ENCODE measurements around the gene UFC1. TPM values are rescaled to one million over a fixed set of nuclear protein-coding genes. Genes with fewer than 3 reads are reported as not detected.

Gene UFC1
- total RNA-seq, 2 donors from 2014 or later, result 95.8 to 239 TPM

DNA sequence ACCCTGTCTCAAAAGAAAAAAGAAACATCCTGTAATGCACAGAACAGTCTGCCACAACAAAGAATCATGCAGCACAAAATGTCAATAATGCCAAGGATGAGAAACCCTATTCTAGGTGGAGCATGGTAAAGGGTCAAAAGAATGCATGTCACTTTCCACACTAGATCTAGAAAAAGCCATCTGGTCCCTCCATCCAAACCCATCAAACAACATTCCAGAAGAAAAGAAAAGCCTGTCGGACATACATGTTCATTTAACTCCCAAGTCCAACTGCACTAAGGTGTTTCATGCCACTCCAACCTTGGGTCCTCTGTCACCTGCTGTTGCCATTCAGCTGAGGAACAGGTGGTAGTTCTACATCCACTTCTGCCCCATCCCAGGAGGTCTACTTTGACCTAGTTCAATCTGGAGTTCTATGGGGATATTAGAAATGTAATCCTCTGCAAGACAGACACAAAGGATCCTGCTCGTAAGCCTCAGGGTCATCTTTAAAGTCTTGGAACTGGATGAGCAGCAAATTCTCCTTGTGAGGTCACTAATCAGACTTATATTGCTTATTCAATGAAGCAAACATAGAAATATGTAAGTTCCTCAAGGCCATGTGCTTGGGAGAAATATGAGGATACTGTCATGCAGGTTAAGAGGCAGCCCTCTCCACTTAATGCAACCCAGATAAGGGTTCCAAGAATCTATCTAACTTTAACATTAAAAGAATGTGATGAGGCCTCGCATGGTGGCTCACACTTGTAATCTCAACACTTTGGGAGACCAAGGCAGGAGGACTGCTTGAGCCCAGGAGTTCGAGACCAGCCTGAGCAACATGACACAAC, 25.0 kb upstream of the UFC1 start:
- DNase-seq (ENCODE audit: low spot score in 2 of 2) (no peak), ATAC-seq (no peak)
- H3K9me3 Mint-ChIP-seq, result no peaks in the 10 kb centered on the region
- peaks cover 17 to 39% of the 10 kb centered on the region in 2 donors for H3K36me3 Mint-ChIP-seq
- H3K27ac Mint-ChIP-seq, result no peak overlapping the region

DNA sequence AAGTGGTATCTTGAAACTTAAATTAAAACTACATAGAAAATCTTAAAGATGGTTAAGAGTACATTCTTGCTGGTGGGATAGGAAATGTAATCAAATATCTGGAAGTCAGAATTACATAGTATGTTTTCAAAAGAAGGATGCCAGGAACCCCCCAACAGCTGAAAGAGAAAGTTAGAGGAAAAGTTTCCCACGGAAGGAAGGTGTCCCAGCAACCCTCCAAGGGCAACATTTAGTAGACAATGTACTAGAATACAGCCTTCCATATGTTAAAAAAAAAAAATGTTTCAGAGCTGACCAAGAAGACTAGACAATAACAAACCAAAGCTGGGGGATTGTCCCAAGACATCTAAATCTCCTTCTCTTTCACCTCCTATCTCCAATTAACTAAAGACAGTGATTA, 23.5 kb upstream of the UFC1 start:
- DNase-seq (ENCODE audit: low spot score in 2 of 2), result no peak
- H3K9me3 Mint-ChIP-seq, result no peaks in the 10 kb centered on the region
- no peak for ATAC-seq
- peaks cover 17 to 33% of the 10 kb centered on the region in 2 donors for H3K36me3 Mint-ChIP-seq
- H3K27ac Mint-ChIP-seq, result peak overlapping the region in 1 of 2 donors; percentile 55

DNA sequence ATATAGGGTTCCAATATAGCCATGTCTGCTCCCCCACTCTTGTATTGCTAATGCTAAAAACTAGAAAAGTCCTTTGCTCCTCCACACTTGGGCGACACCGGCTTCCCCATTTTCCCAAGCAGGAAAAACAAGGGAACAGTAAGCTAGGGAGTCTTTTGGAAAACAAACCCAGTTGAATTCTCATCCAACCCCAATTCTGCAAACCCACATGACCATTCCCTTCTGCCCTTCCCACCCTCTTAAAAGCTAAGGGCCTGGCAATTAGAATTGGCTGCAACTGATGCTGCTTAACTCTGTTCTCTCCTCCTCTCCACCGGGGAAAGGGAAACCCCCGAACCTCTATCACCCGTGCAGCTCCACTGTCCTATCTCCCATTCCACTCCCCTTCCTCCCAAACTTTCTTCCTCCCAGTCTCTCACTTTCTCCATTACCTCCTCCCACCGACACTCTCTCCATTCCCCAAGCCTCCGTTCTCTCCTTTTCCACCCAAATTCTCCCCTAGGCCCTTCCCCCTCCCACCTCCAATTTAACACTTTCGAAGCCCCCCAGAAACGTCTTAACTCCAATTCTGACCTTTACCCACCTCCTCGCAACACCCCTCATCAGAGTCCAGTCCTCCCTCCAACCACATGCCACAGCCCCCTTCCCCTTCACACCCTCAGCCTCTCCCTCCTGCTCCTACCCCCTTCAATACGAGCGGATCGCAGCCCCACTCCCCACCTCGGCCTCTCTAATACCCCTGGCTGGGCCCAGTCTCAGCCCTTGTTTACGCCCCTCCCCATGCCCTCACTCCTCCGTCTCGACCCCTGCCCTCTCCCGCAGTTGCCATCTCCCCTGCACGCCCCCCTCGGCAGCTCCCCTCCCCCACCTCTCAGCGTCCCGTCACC, 22.0 kb upstream of the UFC1 start:
- Mint-ChIP-seq H3K27ac (peak overlapping the region in 1 of 2 donors; percentile 92), H3K36me3 (peaks cover 7 to 26% of the 10 kb centered on the region in 2 donors), H3K9me3 (no peaks in the 10 kb centered on the region)
- DNase-seq (ENCODE audit: low spot score in 2 of 2) (no peak), ATAC-seq (peak in 1 of 2 donors; percentile 27)

DNA sequence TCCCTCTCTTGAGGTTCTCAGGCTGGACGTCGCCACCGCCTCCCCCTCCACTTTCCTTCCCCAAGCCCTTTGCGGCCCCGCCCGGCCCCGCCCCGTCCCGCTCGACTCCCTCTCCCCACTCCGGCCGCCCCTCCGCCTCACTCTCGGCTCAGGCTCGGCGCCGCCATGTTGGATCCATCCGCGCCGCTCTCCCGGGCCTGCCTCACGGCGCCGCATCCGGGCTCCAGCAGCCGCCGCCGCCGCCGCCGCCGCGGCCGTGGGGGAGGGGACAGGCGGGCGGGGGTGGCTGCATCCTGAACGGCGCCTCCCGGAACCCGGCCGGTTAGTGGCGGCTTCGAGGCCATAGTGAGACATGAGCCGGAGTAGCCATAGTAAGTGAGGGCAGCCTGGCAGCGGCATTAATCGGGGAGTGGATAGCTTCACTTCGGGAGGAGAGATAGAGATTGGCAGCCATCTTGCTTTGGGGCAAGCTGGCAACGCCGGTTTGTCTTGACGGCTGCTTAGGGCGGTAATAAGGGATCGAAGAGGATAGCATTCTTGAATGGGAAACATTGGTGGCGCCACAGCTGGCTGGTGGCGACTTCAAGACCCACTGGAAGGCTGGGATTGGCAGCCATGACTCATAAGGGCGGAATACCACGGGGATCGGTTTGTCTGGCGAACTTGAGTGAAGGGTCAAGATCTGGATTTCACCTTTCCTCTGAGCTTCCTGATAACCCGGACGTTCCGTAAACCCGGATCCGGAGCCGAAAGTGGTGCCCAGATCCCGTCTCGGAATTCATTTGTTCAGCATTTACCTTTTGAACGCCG, 21.2 kb upstream of the UFC1 start, which contains the start of gene DEDD:
Gene DEDD, minus strand, starts transcription at position 258 of the 810 bp plus-strand sequence. CDS start 8,205 bp downstream, outside the sequence.
- DNase-seq (ENCODE audit: low spot score in 2 of 2) (peak; percentile 90 to 92), ATAC-seq (peak; percentile 93 to 94)
- peak within 1 kb of the TSS in 1 of 2 donors; percentile 92 for H3K27ac Mint-ChIP-seq
- H3K36me3 Mint-ChIP-seq, result peaks cover 0 to 17% of the 10 kb centered on the region in 2 donors
- H3K9me3 Mint-ChIP-seq, result no peaks in the 10 kb centered on the region

DNA sequence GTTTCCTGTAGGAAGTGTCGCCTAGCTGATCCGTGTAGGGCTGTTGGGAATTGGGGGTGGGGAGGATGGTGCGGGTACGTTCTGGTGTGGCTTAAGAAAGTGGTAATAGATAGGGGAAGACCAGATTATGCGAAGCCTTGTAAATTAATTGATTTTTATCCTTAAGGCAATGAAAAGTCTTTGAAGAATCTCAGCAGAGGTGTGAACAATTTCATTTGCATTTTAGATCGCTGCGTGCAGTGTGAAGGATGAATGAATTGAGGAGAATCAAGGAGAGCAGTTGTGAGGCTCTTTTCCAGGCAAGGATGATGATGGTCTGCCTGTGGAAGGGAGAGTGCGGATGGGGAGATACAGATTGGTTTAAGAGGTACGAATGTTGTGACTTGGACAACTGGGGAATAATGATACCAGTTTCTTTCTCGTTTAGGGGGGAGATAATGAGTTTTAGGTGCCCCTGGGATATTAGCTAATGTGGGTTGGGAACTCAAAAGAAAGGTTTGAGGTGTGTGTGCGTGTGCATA, 20.5 kb upstream of the UFC1 start:
- H3K9me3 Mint-ChIP-seq, result no peaks in the 10 kb centered on the region
- ATAC-seq, result peak in 1 of 2 donors; percentile 8
- no peak overlapping the region for H3K27ac Mint-ChIP-seq
- peaks cover 0 to 14% of the 10 kb centered on the region in 2 donors for H3K36me3 Mint-ChIP-seq
- no peak for DNase-seq (ENCODE audit: low spot score in 2 of 2)

DNA sequence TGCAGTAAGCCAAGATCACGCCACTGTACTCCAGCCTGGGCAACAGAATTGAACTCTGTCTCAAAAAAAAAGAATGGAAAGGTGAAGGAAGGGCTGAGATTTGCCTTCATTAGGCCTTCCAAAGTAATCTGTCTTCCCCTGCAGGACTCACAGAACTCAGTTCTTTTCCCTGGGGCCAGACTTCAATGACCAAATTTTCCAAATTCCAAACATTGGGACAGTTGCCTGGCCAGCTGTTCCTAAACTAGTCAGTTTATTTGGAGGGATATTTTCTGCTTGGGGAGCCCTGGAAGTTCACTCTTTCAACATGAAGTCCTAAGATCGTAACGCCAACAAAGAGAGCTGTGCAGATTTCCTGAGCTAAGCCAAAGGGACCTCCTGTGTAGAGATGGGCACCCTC, 15.9 kb upstream of the UFC1 start:
- no peak for DNase-seq (ENCODE audit: low spot score in 2 of 2)
- Mint-ChIP-seq H3K27ac (no peak overlapping the region), H3K9me3 (no peaks in the 10 kb centered on the region), H3K36me3 (no peaks in the 10 kb centered on the region)
- no peak for ATAC-seq

DNA sequence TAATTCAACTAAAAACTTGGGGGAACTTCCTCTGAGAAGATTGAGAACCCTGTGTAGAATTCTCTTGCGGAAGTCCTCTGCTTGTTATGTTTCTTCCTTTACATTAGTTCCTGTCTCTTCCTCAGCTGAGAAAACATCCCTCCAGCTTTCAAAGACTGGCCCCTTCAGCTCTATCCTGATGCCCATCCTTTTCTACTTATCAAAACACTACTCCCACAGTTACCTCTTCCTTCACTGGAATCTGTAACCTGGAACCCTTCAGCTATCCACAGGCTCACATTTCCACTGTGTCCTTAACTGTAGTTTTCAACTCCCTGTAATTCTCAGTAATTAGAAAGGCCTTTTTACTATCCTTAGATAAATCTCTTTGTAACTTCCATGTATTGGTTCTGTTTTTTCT, 15.3 kb upstream of the UFC1 start:
- peak overlapping the region; percentile 17 to 31 for H3K27ac Mint-ChIP-seq
- DNase-seq (ENCODE audit: low spot score in 2 of 2), result no peak
- ATAC-seq, result no peak
- H3K9me3 Mint-ChIP-seq, result no peaks in the 10 kb centered on the region
- H3K36me3 Mint-ChIP-seq, result no peaks in the 10 kb centered on the region

DNA sequence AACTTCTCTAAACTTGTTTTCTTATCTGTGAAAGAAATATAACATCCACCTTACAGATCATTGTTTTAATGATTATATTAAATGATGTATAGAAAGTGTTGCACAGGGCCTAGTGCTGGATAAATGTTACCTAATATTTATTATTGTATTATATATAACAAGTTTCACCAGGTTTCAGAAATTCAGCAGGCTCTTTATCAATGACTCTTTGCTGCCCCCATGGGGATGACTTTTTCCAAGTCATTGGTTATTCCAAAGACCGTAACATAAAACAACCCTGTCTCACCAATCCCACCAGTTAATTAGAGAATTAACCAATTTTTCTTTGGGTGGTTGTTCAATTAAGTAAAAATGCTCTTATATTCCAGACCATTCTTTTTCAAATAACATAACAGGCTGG, 14.0 kb upstream of the UFC1 start:
- ATAC-seq (no peak), DNase-seq (ENCODE audit: low spot score in 2 of 2) (peak; percentile 11 to 55)
- Mint-ChIP-seq H3K36me3 (no peaks in the 10 kb centered on the region), H3K9me3 (no peaks in the 10 kb centered on the region), H3K27ac (no peak overlapping the region)

DNA sequence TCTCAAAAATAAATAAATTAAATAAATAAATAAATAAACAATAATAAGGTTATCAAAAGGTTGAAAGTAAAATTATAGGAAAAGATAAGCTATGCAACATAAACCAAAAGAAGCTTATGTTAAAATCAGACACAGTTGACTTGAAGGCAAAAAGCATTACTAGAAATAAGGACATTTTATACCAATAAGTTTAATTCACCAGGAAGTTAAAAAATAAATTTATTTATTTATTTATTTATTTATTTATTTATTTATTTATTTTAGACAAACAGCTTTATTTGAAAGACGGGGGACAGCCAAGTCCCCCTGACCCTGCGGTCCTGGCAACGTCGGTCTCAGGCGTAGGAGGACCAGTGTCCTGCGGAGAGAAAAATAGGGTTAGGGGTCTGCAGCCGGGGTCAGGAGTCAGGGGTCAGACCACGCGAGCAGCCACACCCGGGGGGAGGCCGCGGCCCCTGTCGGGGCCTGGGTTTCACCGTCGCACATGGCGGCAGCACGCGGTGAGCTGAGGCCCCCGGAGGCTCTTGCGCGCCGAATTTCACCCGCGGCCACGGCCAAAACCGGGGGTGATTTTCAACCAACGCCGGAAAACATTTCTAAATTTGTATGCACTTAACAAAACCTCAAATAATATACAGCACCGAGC, 12.9 kb upstream of the UFC1 start:
- no peaks in the 10 kb centered on the region for H3K9me3 Mint-ChIP-seq
- no peak for ATAC-seq

DNA sequence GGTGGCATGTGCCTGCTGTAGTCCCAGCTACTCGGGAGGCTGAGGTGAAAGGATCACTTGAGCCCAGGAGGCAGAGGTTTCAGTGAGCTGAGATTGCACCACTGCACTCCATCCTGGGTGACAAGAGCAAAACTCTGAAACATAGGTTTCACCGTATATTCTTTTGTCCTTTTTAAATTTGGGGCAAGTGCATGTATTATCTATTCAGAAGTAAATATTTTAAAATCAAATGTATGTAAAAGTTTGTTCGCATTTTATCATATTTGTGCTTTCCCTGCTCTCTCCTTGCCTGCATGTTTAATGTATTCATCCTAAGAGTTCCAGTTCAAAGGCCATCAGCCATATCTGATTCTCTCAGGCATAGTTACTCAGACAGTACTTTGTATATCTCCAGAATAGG, 7.9 kb upstream of the UFC1 start:
- Mint-ChIP-seq H3K36me3 (no peaks in the 10 kb centered on the region), H3K27ac (no peak overlapping the region), H3K9me3 (no peaks in the 10 kb centered on the region)
- no peak for ATAC-seq
- DNase-seq (ENCODE audit: low spot score in 2 of 2), result no peak

More for the DNA sequence above, 12.9 kb upstream of the UFC1 start:
- DNase-seq (ENCODE audit: low spot score in 2 of 2), result no peak
- H3K27ac Mint-ChIP-seq, result no peak overlapping the region
- H3K36me3 Mint-ChIP-seq, result no peaks in the 10 kb centered on the region

DNA sequence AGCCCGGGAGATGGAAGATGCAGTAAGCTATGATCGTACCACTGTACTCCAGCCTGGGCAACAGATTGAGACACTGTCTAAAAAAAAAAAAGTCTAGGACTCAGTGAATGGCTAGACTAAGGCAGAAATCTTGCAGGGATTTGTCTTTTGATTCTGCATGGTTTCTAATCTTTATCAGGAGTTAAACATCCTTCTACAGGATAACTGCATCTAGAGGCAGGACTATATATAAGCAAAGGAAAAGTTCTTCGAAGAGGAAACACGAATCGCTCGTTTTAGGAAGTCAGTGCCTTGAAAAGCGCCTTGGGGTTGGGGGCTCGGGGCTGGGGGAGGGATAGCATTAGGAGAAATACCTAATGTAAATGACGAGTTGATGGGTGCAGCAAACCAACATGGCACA, 602 bp upstream of the UFC1 start:
- DNase-seq (ENCODE audit: low spot score in 2 of 2), result peak in 1 of 2 donors; percentile 21
- peak overlapping the region; percentile 99 to 100 for H3K27ac Mint-ChIP-seq
- no peaks in the 10 kb centered on the region for H3K9me3 Mint-ChIP-seq
- H3K36me3 Mint-ChIP-seq, result peaks cover 15 to 31% of the 10 kb centered on the region in 2 donors
- ATAC-seq, result no peak

DNA sequence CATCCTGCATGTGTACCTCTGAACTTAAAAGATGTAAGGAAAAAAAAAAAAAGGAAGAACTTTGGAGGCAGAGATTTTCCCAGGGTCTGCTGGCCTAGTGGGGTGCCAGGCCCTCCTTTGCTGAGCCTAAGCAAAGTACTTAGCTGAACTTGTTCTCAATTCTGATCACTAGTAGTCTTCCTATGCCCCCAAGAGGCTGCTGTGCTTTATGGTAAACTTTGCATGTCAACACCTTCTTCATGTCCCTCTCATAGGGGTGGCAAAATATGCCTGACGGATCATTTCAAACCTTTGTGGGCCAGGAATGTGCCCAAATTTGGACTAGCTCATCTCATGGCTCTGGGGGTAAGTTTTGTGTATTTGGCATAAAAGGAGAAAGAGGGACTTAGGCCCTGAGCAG, 4.1 kb downstream of the UFC1 start:
- ATAC-seq, result no peak
- Mint-ChIP-seq H3K36me3 (peaks cover 15 to 38% of the 10 kb centered on the region in 2 donors), H3K27ac (peak overlapping the region in 1 of 2 donors; percentile 62)

DNA sequence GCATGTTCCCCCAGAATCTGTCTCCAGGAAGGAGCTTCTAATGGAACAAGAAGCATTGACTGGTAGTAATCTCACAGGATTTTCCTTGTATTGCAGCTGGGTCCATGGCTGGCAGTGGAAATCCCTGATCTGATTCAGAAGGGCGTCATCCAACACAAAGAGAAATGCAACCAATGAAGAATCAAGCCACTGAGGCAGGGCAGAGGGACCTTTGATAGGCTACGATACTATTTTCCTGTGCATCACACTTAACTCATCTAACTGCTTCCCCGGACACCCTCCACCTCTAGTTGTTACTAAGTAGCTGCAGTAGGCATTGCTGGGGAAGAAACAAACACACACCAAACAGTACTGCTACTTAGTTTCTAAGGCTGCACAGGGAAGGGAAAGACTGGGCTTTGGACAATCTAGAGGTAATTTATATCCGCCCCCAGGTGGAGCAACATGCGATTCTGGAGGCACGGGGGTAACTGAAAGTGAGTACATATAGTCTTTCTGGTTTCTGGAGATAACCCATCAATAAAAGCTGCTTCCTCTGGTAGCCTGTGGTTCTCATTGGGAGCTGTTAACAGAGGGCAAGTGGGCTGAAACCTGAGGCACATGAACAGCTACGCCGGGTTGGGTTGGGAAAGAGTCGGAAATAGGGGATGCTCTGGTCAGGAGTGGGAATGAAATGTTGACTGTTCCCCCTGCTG, 4.7 kb downstream of the UFC1 start:
- Mint-ChIP-seq H3K36me3 (peaks cover 15 to 37% of the 10 kb centered on the region in 2 donors), H3K27ac (peak overlapping the region; percentile 80 to 95), H3K9me3 (no peaks in the 10 kb centered on the region)
- ATAC-seq, result no peak
- no peak for DNase-seq (ENCODE audit: low spot score in 2 of 2)

More for the DNA sequence above, 4.1 kb downstream of the UFC1 start:
- H3K9me3 Mint-ChIP-seq, result no peaks in the 10 kb centered on the region
- no peak for DNase-seq (ENCODE audit: low spot score in 2 of 2)

DNA sequence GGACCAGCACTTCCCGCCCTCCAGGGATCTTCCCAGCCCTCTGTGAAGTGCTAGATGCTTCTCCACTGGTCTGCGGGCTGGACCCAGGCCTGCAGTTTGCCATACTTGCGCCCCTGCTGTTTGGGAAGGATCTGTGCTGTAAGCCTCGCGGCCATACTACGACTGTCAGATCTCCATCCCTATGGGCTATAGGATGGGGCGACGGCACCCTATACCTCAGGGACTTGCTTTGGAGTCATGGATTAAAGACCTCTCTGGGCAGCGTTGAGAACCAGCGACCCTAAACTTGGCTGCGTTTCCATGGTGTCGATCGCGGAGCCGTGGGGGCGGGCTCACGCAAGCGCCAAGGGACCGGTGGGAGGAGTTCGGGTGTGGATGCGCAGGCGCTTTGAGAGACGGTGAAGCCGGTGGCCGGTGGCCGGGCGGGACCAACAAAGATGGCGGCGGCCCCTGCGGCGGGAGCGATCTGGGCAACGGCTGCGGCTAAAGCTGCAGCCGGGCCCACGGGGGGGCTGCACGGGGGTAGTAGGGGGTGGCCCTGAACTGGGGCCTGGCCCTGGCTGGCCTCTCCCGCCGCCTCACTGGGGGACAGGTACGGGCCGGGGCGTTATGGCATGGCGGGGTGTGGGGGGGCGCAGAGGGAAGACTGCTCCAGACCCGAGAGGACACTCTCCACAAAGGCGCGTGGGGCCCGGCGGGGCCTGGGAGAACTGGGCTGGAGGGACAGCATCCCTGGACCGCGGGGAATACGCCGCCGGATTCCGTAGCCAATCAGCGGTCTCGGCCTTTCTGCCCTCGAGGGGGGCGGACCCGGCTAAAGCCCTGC, 5.5 kb downstream of the UFC1 start, which contains the start of gene USP21:
Gene USP21, plus strand, starts transcription at position 414 of the 826 bp plus-strand sequence. CDS start 1,141 bp downstream, outside the sequence.
- no peaks in the 10 kb centered on the region for H3K9me3 Mint-ChIP-seq
- DNase-seq (ENCODE audit: low spot score in 2 of 2), result peak; percentile 91 to 92
- ATAC-seq, result peak; percentile 90 to 94
- H3K27ac Mint-ChIP-seq, result peak within 1 kb of the TSS; percentile 80 to 95
- H3K36me3 Mint-ChIP-seq, result peaks cover 15 to 29% of the 10 kb centered on the region in 2 donors

Measured in activated naive CD4-positive, alpha-beta T cell treated with anti-CD3 and anti-CD28 coated beads, Interleukin-2, amount 50 U/mL, for 72 hours (primary cell).